Measurements from ENCODE around the gene MBP. TPM values are rescaled to one million over a fixed set of nuclear protein-coding genes. Genes with fewer than 3 reads are reported as not detected.

Gene MBP
- total and polyA plus RNA-seq, 2 experiments from 2014 or later: 18.4 to 22.9 TPM

- no peak for TF ChIP-seq ZNF462 (CRISPR knock-in tag; IDR thresholded peaks at IDR 0.05)
Observed at GRCh38 chr18:77003316-77003715, 129.3 kb downstream of the MBP start (continued).

- Mint-ChIP-seq H3K27me3 (ENCODE audit: insufficient read depth, low read depth, poor library complexity) (peaks cover 9% of the 10 kb centered on the region), H3K36me3 (ENCODE audit: low read depth) (no peaks in the 10 kb centered on the region), H3K27ac (no peak overlapping the region), H3K4me1 (peaks cover 16% of the 10 kb centered on the region), H3K9me3 (no peaks in the 10 kb centered on the region), H3K4me3 (no peak overlapping the region)
- ATAC-seq: no peak
- Histone ChIP-seq H3K4me1 (ENCODE audit: insufficient read depth) (peaks cover 6% of the 10 kb centered on the region), H4K20me1 (replicated peaks; ENCODE audit: insufficient read depth) (no peaks in the 10 kb centered on the region), H3K4me2 (no peak overlapping the region), H3K79me2 (replicated peaks; ENCODE audit: insufficient read depth) (no peaks in the 10 kb centered on the region), H3K4me3 (no peak overlapping the region), H2AFZ (no peak overlapping the region), H3K36me3 (ENCODE audit: insufficient read depth) (no peaks in the 10 kb centered on the region), H3K27ac (ENCODE audit: low read depth) (no peak overlapping the region), H3K9me2 (ENCODE audit: insufficient read depth) (no peaks in the 10 kb centered on the region), H3K27me3 (ENCODE audit: insufficient read depth) (no peaks in the 10 kb centered on the region), H3F3A (replicated peaks; ENCODE audit: low read depth) (no peaks in the 10 kb centered on the region)
- no peak for DNase-seq (ENCODE audit: low spot score)
- TF ChIP-seq CREB1 (CRISPR knock-in tag; IDR thresholded peaks at IDR 0.05; ENCODE audit: low read depth) (no peak), EZH2 (IDR thresholded peaks at IDR 0.05; ENCODE audit: low read depth, unreplicated experiment) (no peak), STAT1 (IDR thresholded peaks at IDR 0.05; ENCODE audit: unreplicated experiment) (no peak), ZNF114 (CRISPR knock-in tag; IDR thresholded peaks at IDR 0.05) (no peak), ZNF462 (CRISPR knock-in tag; IDR thresholded peaks at IDR 0.05) (no peak), NANOG (IDR thresholded peaks at IDR 0.05; ENCODE audit: borderline replicate concordance) (no peak), EZH2phosphoT487 (IDR thresholded peaks at IDR 0.05; ENCODE audit: unreplicated experiment) (no peak), JUNB (IDR thresholded peaks at IDR 0.05; ENCODE audit: unreplicated experiment) (no peak), CTCF (conservative IDR thresholded peaks at IDR 0.05; ENCODE audit: low read depth in 2 of 2) (no peak)
Observed at GRCh38 chr18:77002496-77002895, 130.1 kb downstream of the MBP start.

Measured in GM23338 (cell line).